NCI-H1694 (cell line): ENCODE results near the gene DNAH8.

Source experiments
- DNase-seq: peaks from one replicate; lab custom pipeline; 2025; lab: John Stamatoyannopoulos, UW

The DNAH8 gene

GRCh38 chr6:39018103-39018502, 303.0 kb downstream of the DNAH8 start:
- DNase-seq: no peak

- DNase-seq: no peak
Observed at GRCh38 chr6:39020136-39020535, 305.0 kb downstream of the DNAH8 start.

- DNase-seq: no peak
Observed at GRCh38 chr6:39021041-39021440, 305.9 kb downstream of the DNAH8 start.

- no peak for DNase-seq
Observed at GRCh38 chr6:39021779-39022178, 306.7 kb downstream of the DNAH8 start.

GRCh38 chr6:39026175-39026574, 311.1 kb downstream of the DNAH8 start:
- DNase-seq: no peak

GRCh38 chr6:39029156-39030011, 314.3 kb downstream of the DNAH8 start:
- no peak for DNase-seq

- DNase-seq: no peak
Observed at GRCh38 chr6:39035681-39036080, 320.6 kb downstream of the DNAH8 start.

GRCh38 chr6:39037082-39037508, 322.0 kb downstream of the DNAH8 start:
- DNase-seq: no peak

GRCh38 chr6:39037707-39038106, 322.6 kb downstream of the DNAH8 start:
- peak; percentile 34 for DNase-seq

GRCh38 chr6:39040080-39040673, 325.1 kb downstream of the DNAH8 start:
- DNase-seq: no peak

- DNase-seq: no peak
Observed at GRCh38 chr6:39041072-39041471, 326.0 kb downstream of the DNAH8 start.

- DNase-seq: no peak
Observed at GRCh38 chr6:39043776-39044175, 328.7 kb downstream of the DNAH8 start.

GRCh38 chr6:39044181-39044580, 329.1 kb downstream of the DNAH8 start:
- no peak for DNase-seq

GRCh38 chr6:39047434-39048327, 332.6 kb downstream of the DNAH8 start:
- DNase-seq: no peak

GRCh38 chr6:39048481-39049399, 333.6 kb downstream of the DNAH8 start, which contains the start of gene GLP1R:
Gene GLP1R (plus strand): TSS chr6:39048781. CDS start chr6:39048841, 60 bp downstream.
- DNase-seq: no peak

GRCh38 chr6:39049575-39050283, 334.6 kb downstream of the DNAH8 start:
- DNase-seq: no peak

- DNase-seq: no peak
Observed at GRCh38 chr6:39050453-39051112, 335.5 kb downstream of the DNAH8 start.

GRCh38 chr6:39051399-39052122, 336.4 kb downstream of the DNAH8 start:
- DNase-seq: no peak

GRCh38 chr6:39053016-39053624, 338.0 kb downstream of the DNAH8 start:
- DNase-seq: no peak
